Stimulated activated CD4-positive, alpha-beta T cell treated with anti-CD3 and anti-CD28 coated beads, Interleukin-1b, Interleukin-23, amount 100 ng/mL, for 24 hours (primary cell): ENCODE data around the gene WNT16.

Source experiments
- DNase-seq, 4 experiments: peaks; one replicate each; pipeline ENCODE4 v3.0.0-alpha.2; 2020; ENCODE audit warnings: low read depth in 4 of 4, low spot score in 1 of 4

The WNT16 gene

GRCh38 chr7:121342631-121343030 is 13.8 kb downstream of the WNT16 start:
- DNase-seq = no peak

- no peak for DNase-seq
Observed at GRCh38 chr7:121343302-121343701, 14.5 kb downstream of the WNT16 start.

- no peak for DNase-seq
Observed at GRCh38 chr7:121344093-121344492, 15.3 kb downstream of the WNT16 start.

GRCh38 chr7:121344497-121344896 is 15.7 kb downstream of the WNT16 start:
- DNase-seq = no peak

DNA sequence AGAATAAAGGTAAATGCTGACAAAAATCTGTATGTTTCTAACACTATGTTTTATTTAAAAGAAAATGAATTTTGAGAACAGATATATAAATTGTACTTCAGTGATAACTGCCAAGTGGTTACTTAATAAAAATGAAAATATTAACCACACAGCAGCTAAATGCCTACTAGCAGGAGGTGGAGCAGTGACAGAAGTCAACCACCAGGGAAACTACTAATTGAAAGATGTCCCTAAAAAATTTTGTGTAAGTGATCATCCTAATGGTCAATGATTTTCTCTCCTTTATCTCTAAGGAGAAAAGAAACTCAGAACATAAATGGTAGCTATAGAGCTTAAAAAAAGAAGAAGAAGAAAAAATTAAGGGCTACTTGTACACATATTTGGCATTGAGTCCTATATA is 22.9 kb downstream of the WNT16 start:
- DNase-seq = no peak

DNA sequence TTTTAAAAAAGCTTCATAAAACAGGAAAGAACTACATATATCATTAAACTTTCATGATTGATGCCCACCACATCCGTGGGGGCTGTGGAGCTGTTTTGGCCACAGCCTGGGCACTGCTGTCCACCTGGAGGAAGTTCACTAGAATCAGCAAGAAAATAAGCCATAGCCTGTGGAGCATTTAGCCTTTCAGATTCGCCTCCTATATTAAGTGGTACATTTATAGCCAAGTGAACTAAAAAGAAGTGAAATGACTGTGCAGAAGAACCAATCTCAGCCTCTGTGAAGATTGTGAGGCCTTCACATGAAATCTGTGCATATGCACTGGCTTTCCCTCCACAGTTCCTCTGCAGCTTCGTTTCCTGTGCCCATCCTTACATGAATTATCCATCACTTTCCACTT is 23.5 kb downstream of the WNT16 start:
- DNase-seq = no peak

- DNase-seq = no peak
Observed at GRCh38 chr7:121355574-121355973, 26.8 kb downstream of the WNT16 start.

DNA sequence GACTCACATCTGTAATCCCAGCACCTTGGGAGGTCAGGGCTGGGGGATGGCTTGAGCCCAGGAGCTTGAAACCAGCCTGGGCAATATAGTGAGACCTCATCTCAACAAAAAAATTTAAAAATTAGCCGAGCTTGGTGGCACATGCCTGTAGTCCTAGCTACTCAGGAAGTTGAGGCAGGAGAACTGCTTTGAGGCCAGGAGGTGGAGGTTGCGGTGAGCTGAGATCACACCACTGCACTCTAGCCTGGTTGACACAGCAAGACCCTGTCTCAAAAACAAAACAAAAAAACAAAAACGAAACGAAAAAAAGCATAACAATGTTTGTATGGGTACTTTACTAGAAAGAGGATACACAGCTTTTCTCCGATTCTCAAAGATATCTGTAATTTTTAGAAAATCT is 31.8 kb downstream of the WNT16 start:
- DNase-seq = no peak

DNA sequence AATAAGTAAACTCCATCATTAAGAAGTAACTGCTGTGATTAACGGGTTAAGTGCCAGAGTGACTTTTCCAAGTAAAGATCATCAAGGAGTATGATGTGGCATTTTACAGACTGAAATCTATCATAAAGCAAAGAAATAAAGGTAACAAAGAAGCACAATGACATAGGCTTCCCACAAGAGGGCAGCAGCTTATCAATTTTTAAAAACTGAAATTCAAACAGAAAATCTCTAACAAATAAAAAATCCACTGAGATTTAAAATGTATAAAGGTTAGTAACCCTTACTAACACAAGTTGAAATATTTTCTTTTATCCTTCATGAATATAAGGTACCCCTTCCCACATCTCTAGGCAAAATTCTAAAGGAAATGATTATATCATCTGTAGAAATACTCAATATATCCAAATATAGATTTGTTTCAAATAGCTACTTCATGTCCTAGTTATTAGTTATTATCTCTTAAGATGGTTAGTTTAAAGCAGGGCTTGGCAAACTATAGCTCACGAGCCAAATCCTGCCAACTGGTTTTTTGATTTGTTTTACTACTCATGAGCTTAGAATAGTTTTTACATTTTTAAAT is 38.1 kb downstream of the WNT16 start:
- DNase-seq = peak in 2 of 4 experiments; percentile 4 to 9

- DNase-seq = no peak
Observed at GRCh38 chr7:121369462-121369861, 40.7 kb downstream of the WNT16 start.

- DNase-seq = no peak
Observed at GRCh38 chr7:121371367-121371766, 42.6 kb downstream of the WNT16 start.

- no peak for DNase-seq
Observed at GRCh38 chr7:121371883-121372282, 43.1 kb downstream of the WNT16 start.

DNA sequence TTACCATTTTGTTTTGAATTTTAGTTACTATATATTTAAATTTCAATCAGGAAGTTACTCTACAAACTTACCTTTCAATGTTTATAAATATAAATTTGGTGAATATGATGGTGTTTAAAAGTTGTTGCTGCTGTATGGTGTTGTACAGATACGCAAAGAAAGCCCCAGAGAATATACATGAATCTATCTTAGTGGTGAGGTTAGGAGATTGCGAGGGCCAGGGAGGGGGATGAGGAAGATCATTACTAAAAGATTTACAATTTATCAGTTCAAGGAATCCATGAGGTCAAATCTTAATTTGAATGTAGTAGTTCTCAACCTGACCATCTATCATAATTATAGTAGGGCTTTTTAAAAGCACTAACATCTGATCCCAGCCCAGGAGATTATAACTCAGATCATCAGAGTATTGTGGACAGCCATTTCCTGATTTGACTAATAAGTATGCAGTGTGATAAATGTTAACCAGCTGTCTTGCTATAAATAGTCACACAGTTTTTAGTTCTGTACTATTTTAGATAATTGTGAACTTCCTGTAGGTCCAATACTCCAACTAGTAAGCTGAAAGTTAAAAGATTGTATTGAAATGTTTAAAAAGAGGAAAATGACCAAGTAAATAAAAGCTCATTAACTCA is 43.7 kb downstream of the WNT16 start:
- DNase-seq = no peak

GRCh38 chr7:121373177-121373576 is 44.4 kb downstream of the WNT16 start:
- DNase-seq = no peak

GRCh38 chr7:121376979-121377378 is 48.2 kb downstream of the WNT16 start:
- DNase-seq = no peak

DNA sequence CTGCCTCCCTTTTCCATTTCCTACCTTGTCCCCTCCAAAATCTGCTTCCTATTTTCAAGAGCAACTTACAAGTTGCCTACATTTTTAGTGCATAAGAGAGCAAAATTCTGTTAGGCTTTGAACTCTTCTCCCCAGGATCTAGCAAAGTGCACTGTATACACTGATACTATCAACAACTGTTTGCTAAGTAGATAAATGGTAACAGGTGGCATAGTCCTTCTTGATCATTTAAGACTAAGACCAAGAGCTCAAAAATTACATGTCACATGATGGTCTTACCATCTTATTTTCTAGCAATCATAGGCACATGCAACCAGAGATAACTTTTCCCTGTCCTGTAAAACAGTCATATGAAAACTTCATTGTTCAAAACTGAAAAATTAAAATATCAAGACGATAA is 51.1 kb downstream of the WNT16 start:
- DNase-seq = no peak

DNA sequence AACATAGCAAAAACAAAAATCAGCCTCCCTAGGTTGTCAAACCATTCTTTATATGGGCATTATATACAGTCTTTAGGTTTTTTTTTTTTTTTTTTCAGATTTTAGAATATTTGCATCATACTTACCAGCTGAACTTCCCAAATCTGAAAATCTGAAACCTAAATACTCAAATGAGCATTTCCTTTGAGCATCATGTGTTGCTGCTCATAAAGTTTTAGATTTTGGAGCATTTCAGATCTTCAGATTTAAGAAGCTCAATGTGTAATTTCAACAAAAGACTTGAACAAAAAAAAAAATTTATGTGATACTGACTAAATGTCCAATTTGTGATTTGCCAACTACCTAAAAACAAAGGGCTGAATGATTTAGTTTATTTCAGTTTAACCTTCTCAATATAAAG is 53.7 kb downstream of the WNT16 start:
- no peak for DNase-seq

DNA sequence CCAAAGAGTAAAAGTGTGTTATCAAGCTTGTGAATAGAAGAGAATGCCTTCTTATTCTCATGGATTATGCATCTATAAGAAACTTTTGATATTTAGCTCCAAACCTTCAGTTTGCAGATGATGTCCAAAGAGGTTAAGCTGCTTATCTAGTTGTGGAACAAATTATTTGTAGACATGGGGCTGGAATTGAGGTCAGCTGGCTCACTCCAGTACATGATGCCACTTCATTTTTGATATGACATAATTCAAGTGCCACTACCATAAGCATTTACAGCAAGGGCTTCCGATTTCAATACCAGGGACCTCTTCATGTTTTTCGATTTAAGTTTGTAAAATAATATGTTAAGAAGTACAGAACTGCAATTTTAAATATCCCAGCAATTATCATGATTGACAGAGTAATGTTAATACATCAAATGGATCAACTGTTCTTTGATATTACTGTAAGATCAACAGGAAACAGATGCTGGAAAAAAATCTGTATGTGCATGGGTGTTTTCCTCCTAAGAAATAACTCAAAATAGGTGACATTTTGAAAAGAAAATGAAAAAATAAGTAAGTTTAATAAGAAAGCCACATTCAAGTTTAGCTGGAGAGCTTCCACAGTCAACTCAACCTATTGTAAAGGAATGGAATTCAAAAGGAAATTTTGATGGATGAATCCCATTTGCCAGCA is 54.6 kb downstream of the WNT16 start:
- DNase-seq = no peak

DNA sequence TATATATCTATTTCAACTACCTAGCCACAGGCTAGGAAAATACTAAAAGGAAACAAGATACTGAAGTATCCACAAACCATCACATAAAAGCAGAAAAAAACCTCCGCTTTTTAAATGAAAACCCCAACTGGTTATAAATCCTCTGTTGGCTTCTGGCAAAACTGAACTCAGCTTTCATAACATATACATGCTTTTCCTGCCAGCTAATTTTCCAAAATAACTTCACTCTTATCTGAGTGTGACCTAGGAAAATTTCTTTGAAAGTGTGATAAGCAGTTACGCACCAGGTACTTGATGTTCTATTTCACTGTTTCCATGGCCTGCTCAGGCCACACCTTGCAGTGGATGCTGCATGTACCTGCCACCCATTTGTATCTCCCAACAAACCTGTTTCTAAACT is 55.5 kb downstream of the WNT16 start:
- no peak for DNase-seq

- no peak for DNase-seq
Observed at GRCh38 chr7:121385056-121385799, 56.4 kb downstream of the WNT16 start.

GRCh38 chr7:121385800-121386179 is 57.0 kb downstream of the WNT16 start:
- no peak for DNase-seq

GRCh38 chr7:121388950-121389349 is 60.1 kb downstream of the WNT16 start:
- DNase-seq = no peak
